HCT116 (cell line): ENCODE measurements around the gene TLK1. TPM values are rescaled to one million over a fixed set of nuclear protein-coding genes. Genes with fewer than 3 reads are reported as not detected.

Experiments used
- ATAC-seq: fragments of 200-7000 bp; cut with Tn5 transposase; 2 replicates; pipeline ENCODE4 v1.9.1; 2020; ENCODE audit warnings: mild to moderate bottlenecking, moderate library complexity
- BruUV-seq: library from RNA; stranded (reverse); fragments of 400-500 nt; replicated peaks from 2 replicates; lab custom pipeline; 2021; lab: Mats Ljungman, UMichigan
- CTCF ChIA-PET: fragments of 300-600 bp; sonication (Branson Sonifier 250); formaldehyde crosslinking; loops from one replicate; lab custom pipeline; 2021; ENCODE audit warnings: antibody characterized with exemption; lab: Charles Lee
- POLR2A ChIA-PET: fragments of 300-600, 350-600 bp; sonication (Branson Sonifier 250); formaldehyde crosslinking; loops from one replicate; lab custom pipeline; 2021; ENCODE audit warnings: antibody characterized with exemption; lab: Charles Lee
- RAD21 ChIA-PET, 2 experiments: fragments of 300-600 bp; sonication (Branson Sonifier 250); formaldehyde crosslinking; loops; one replicate each; lab custom pipeline; 2023; ENCODE audit warnings: low total read pairs in 2 of 2; ENCODE audit not compliant: uncharacterized antibody in 2 of 2, unreplicated experiment in 2 of 2, low non-redundant PET in 1 of 2; lab: Charles Lee
- DNase-seq: peaks from one replicate; pipeline ENCODE4 v3.0.0-alpha.2; 2010; ENCODE audit warnings: low read depth, low spot score
- H2AFZ ChIP-seq: fragments of 200-600 bp; shearing (Covaris generic), sonication (generic); 2 replicates; pipeline ENCODE4 v1.6.1; 2017; ENCODE audit warnings: low read depth, mixed run types, mixed read lengths, antibody characterized with exemption, low read length; ENCODE audit not compliant: poor library complexity, severe bottlenecking
- H3K27ac ChIP-seq: 2 replicates; pipeline ENCODE4 v1.5.1; 2012; ENCODE audit warnings: low read depth, low read length
- H3K27me3 ChIP-seq: fragments of 200-600 bp; sonication (generic); 2 replicates; pipeline ENCODE4 v1.6.1; 2016; ENCODE audit warnings: mixed run types, low read length, mixed read lengths; ENCODE audit not compliant: insufficient read depth
- H3K36me3 ChIP-seq, 2 experiments: fragments of 200-500 bp in 1 of 2; fragments of 200-600 bp in 1 of 2; sonication (Bioruptor generic) in 1 of 2; sonication (generic) in 1 of 2; 2 replicates each; pipeline versions ENCODE4 v1.5.1 to v1.6.1; 2014 to 2016; ENCODE audit warnings: low read length in 2 of 2, inconsistent platforms in 1 of 2, mixed read lengths in 1 of 2, mixed run types in 1 of 2; ENCODE audit not compliant: insufficient read depth in 2 of 2, control insufficient read depth in 1 of 2
- H3K4me1 ChIP-seq, 2 experiments: fragments of 200-600 bp in 1 of 2; sonication (generic) in 1 of 2; 2 replicates each; pipeline versions ENCODE4 v1.5.1 to v1.6.1; 2012 to 2017; ENCODE audit warnings: low read length in 2 of 2, inconsistent platforms in 1 of 2, mild to moderate bottlenecking in 1 of 2, mixed read lengths in 1 of 2, mixed run types in 1 of 2, moderate library complexity in 1 of 2; ENCODE audit not compliant: insufficient read depth in 2 of 2, control insufficient read depth in 1 of 2
- H3K4me2 ChIP-seq: fragments of 200-600 bp; sonication (generic); 2 replicates; pipeline ENCODE4 v1.6.1; 2017; ENCODE audit warnings: mixed run types, low read length, mixed read lengths
- H3K4me3 ChIP-seq, 2 experiments: fragments of 200-600 bp in 1 of 2; sonication (generic) in 1 of 2; replicated peaks in 1 of 2; 2 replicates each; pipeline ENCODE4 v1.5.1; 2011 to 2016; ENCODE audit warnings: low read length in 2 of 2, control low read depth in 1 of 2, low read depth in 1 of 2, mild to moderate bottlenecking in 1 of 2, mixed read lengths in 1 of 2, mixed run types in 1 of 2
- H3K79me2 ChIP-seq: fragments of 200-600 bp; sonication (generic); 2 replicates; pipeline ENCODE4 v1.6.1; 2017; ENCODE audit warnings: mild to moderate bottlenecking, mixed run types, low read length, moderate library complexity, mixed read lengths; ENCODE audit not compliant: insufficient read depth
- H3K9ac ChIP-seq: fragments of 200-600 bp; sonication (generic); 2 replicates; pipeline ENCODE4 v1.6.1; 2016; ENCODE audit warnings: low read length, mixed read lengths
- H3K9me2 ChIP-seq: fragments of 200-600 bp; sonication (generic), shearing (Covaris generic); 2 replicates; pipeline ENCODE4 v1.6.1; 2017; ENCODE audit warnings: mixed run types, mild to moderate bottlenecking, moderate library complexity; ENCODE audit not compliant: insufficient read depth
- H3K9me3 ChIP-seq, 2 experiments: fragments of 200-500 bp in 1 of 2; fragments of 200-600 bp in 1 of 2; sonication (Bioruptor generic) in 1 of 2; sonication (generic) in 1 of 2; 2 replicates each; pipeline ENCODE4 v1.6.1; 2014 to 2017; ENCODE audit warnings: low read length in 2 of 2, mixed read lengths in 2 of 2, inconsistent platforms in 1 of 2, low read depth in 1 of 2, mild to moderate bottlenecking in 1 of 2, mixed run types in 1 of 2, moderate library complexity in 1 of 2; ENCODE audit not compliant: control insufficient read depth in 1 of 2, insufficient read depth in 1 of 2
- H4K20me1 ChIP-seq: fragments of 200-600 bp; sonication (generic), shearing (Covaris generic); 2 replicates; pipeline ENCODE4 v1.6.1; 2017; ENCODE audit warnings: mixed run types, mild to moderate bottlenecking, moderate library complexity; ENCODE audit not compliant: insufficient read depth
- CBX3 ChIP-seq: IDR thresholded peaks from 2 replicates; pipeline ENCODE4 v1.6.1; 2012; ENCODE audit warnings: low read depth
- CTCF ChIP-seq, 3 experiments: fragments of 200-600 bp in 1 of 3; sonication (generic) in 1 of 3; IDR thresholded peaks in 2 of 3; conservative IDR thresholded peaks in 1 of 3; 2 replicates each; pipeline ENCODE4 v1.5.1; 2012 to 2017; ENCODE audit warnings: low read depth in 2 of 3, low read length in 2 of 3, antibody characterized with exemption in 1 of 3, borderline replicate concordance in 1 of 3, control low read depth in 1 of 3, mild to moderate bottlenecking in 1 of 3, mixed read lengths in 1 of 3, mixed run types in 1 of 3, moderate library complexity in 1 of 3; ENCODE audit not compliant: insufficient read depth in 1 of 3
- EGR1 ChIP-seq: IDR thresholded peaks from 2 replicates; pipeline ENCODE4 v1.6.1; 2012; ENCODE audit warnings: low read depth
- ELF1 ChIP-seq: IDR thresholded peaks from 2 replicates; pipeline ENCODE4 v1.6.1; 2012; ENCODE audit warnings: low read depth, borderline replicate concordance
- EZH2phosphoT487 ChIP-seq: fragments of 200-600 bp; IDR thresholded peaks from 2 replicates; pipeline ENCODE4 v1.6.1; 2018; ENCODE audit warnings: antibody characterized with exemption, borderline replicate concordance
- JUND ChIP-seq: IDR thresholded peaks from 2 replicates; pipeline ENCODE4 v1.6.1; 2012
- RAD21 ChIP-seq: IDR thresholded peaks from 2 replicates; pipeline ENCODE4 v1.6.1; 2012; ENCODE audit warnings: low read depth, mild to moderate bottlenecking
- REST ChIP-seq: IDR thresholded peaks from 2 replicates; pipeline ENCODE4 v1.6.1; 2012; ENCODE audit warnings: low read depth
- SRF ChIP-seq: IDR thresholded peaks from 2 replicates; pipeline ENCODE4 v1.6.1; 2012; ENCODE audit warnings: low read depth
- ZNF274 ChIP-seq: fragments of 200-500 bp; sonication (Bioruptor generic); IDR thresholded peaks from 2 replicates; pipeline ENCODE4 v1.6.1; 2014; ENCODE audit warnings: mild to moderate bottlenecking, low read depth, low read length, inconsistent platforms
- intact Hi-C: fragments of 100-400 bp; cut with micrococcal nuclease; formaldehyde crosslinking; loops from 2 replicates; pipeline ENCODE4 v1.10.0; 2022
- total RNA-seq: library from RNA; stranded (reverse); gene quantifications from one replicate; pipeline ENCODE4 v1.2.1, GENCODE V29; 2021; ENCODE audit not compliant: unreplicated experiment
- TF ChIP-seq, protein P1 (sequence below): IDR thresholded peaks from 2 replicates; pipeline ENCODE4 v1.6.1; 2012
- TF ChIP-seq, protein P2 (sequence below): IDR thresholded peaks from 2 replicates; pipeline ENCODE4 v1.6.1; 2011; ENCODE audit warnings: mild to moderate bottlenecking, low read length, moderate library complexity; ENCODE audit not compliant: insufficient replicate concordance; ENCODE audit errors: extremely low read depth

TLK1 gene
- total RNA-seq, 1 experiment from 2014 or later, result 57.7 TPM

GRCh38 chr2:171149171-171149938, 11.3 kb downstream of the TLK1 start:
- CTCF ChIA-PET, result no interaction called here

More at GRCh38 chr2:171149171-171149938, 11.3 kb downstream of the TLK1 start:
- H3K9ac ChIP-seq, result no peak overlapping the region
- ATAC-seq, result no peak
- H3K27me3 ChIP-seq, result no peaks in the 10 kb centered on the region
- H3K4me2 ChIP-seq, result no peak overlapping the region
- RAD21 ChIA-PET, result no interaction called here
- H3K4me1 ChIP-seq, result peaks cover 0 to 4% of the 10 kb centered on the region in 2 experiments; a peak in 1 of 4 replicates
- H3K79me2 ChIP-seq, result peaks cover 97% of the 10 kb centered on the region
- no peak overlapping the region for H3K27ac ChIP-seq
- POLR2A ChIA-PET, result no interaction called here
- H2AFZ ChIP-seq, result no peak overlapping the region
- no peak for DNase-seq
- peaks cover 7% of the 10 kb centered on the region; the same call in 1 of the 2 replicates for H4K20me1 ChIP-seq
- TF ChIP-seq ZNF274, result no peak
- TF ChIP-seq CTCF (IDR thresholded peaks at IDR 0.05 in 2 of 3, conservative IDR thresholded peaks at IDR 0.05 in 1 of 3; ENCODE audit: borderline replicate concordance in 1 of 3, insufficient read depth in 1 of 3, low read depth in 2 of 3, low read length in 2 of 3), result no peak
- no peak for TF ChIP-seq JUND
- no peak for TF ChIP-seq CBX3
- TF ChIP-seq EGR1, result no peak
- TF ChIP-seq, protein P1, sequence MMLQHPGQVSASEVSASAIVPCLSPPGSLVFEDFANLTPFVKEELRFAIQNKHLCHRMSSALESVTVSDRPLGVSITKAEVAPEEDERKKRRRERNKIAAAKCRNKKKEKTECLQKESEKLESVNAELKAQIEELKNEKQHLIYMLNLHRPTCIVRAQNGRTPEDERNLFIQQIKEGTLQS, result no peak
- no peak for TF ChIP-seq EZH2phosphoT487
- TF ChIP-seq RAD21, result no peak
- TF ChIP-seq SRF, result no peak
- TF ChIP-seq, protein P2, sequence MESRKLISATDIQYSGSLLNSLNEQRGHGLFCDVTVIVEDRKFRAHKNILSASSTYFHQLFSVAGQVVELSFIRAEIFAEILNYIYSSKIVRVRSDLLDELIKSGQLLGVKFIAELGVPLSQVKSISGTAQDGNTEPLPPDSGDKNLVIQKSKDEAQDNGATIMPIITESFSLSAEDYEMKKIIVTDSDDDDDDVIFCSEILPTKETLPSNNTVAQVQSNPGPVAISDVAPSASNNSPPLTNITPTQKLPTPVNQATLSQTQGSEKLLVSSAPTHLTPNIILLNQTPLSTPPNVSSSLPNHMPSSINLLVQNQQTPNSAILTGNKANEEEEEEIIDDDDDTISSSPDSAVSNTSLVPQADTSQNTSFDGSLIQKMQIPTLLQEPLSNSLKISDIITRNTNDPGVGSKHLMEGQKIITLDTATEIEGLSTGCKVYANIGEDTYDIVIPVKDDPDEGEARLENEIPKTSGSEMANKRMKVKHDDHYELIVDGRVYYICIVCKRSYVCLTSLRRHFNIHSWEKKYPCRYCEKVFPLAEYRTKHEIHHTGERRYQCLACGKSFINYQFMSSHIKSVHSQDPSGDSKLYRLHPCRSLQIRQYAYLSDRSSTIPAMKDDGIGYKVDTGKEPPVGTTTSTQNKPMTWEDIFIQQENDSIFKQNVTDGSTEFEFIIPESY, result no peak
- no peak for TF ChIP-seq REST
- TF ChIP-seq ELF1, result no peak
- H3K9me3 ChIP-seq, result no peaks in the 10 kb centered on the region
- H3K9me2 ChIP-seq, result no peaks in the 10 kb centered on the region
- no peak overlapping the region for H3K4me3 ChIP-seq
- no peaks in the 10 kb centered on the region for H3K36me3 ChIP-seq
- no TSS peak for BruUV-seq
- intact Hi-C loops, result no loop called here
